ENCODE data around the gene OR5M3. TPM values are rescaled to one million over a fixed set of nuclear protein-coding genes. Genes with fewer than 3 reads are reported as not detected.

The OR5M3 gene
- not detected in 2 replicates for total RNA-seq

DNA sequence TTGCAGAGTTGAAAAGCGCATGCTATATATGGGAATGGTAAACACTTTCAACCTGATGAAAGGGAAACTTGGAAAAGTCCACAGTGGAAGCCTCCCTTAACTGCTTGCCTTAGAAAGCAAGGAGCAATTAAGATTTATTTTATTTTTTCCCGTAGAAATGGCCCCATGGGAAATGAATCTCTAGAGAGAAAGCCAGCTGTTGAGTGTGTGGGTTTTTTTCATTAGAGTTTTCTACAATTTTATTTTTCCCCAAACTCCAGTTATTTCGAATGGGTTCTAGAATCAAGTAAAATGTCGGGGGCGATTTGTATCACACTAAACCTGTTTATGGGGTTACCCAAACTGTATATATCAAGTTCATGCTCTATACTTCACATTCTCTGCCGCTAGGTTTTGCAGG lies at the start of gene OR5M3:
Gene OR5M3 (minus strand): TSS at position 101 of the 400 bp plus-strand sequence. CDS start 2,855 bp downstream, outside the sequence.

GRCh38 chr11:56491270-56491669 lies 18.1 kb upstream of the OR5M3 start, which contains the start of gene OR5M8:
Gene OR5M8 (minus strand): TSS chr11:56491370. CDS start chr11:56491370, 0 bp downstream.

Other genes starting within 250 kb of the OR5M3 start
- gene OR5T2, start 239.1 kb downstream of the OR5M3 start, total RNA-seq, result not detected in 2 replicates
- not detected in 2 replicates for gene OR5T3, start 221.1 kb downstream of the OR5M3 start, total RNA-seq
- not detected in 2 replicates for gene OR5T1, start 199.2 kb downstream of the OR5M3 start, total RNA-seq
- not detected in 2 replicates for gene OR8H1, start 181.1 kb downstream of the OR5M3 start, total RNA-seq
- gene OR8K3, start 158.2 kb downstream of the OR5M3 start, total RNA-seq, result not detected in 2 replicates
- not detected in 2 replicates for gene OR8K1, start 127.3 kb downstream of the OR5M3 start, total RNA-seq
- gene OR8J1, start 119.1 kb downstream of the OR5M3 start, total RNA-seq, result not detected in 2 replicates
- gene OR8U1, start 97.7 kb downstream of the OR5M3 start, total RNA-seq, result not detected in 2 replicates
- not detected in 2 replicates for gene OR5AL1, start 60.7 kb downstream of the OR5M3 start, total RNA-seq
- gene OR5M8, start 18.0 kb upstream of the OR5M3 start, total RNA-seq, result not detected in 2 replicates
- not detected in 2 replicates for gene OR5M11, start 69.9 kb upstream of the OR5M3 start, total RNA-seq
- not detected in 2 replicates for gene OR5M10, start 104.4 kb upstream of the OR5M3 start, total RNA-seq
- gene OR5M1, start 141.5 kb upstream of the OR5M3 start, total RNA-seq, result not detected in 2 replicates
- gene OR5AP2, start 169.1 kb upstream of the OR5M3 start, total RNA-seq, result not detected in 2 replicates
- not detected in 2 replicates for gene OR5AR1, start 190.3 kb upstream of the OR5M3 start, total RNA-seq
- not detected in 2 replicates for gene OR9G1, start 225.7 kb upstream of the OR5M3 start, total RNA-seq

Data from cardiac atrium fibroblast (primary cell).